BJ (cell line): ENCODE measurements around the gene PEA15. TPM values are rescaled to one million over a fixed set of nuclear protein-coding genes. Genes with fewer than 3 reads are reported as not detected.

ENCODE experiments used
- CTCF ChIA-PET: fragments of 350-600 bp; formaldehyde crosslinking; extraction: SDS; loops from one replicate; lab custom pipeline; 2021; ENCODE audit warnings: antibody characterized with exemption, inconsistent platforms; lab: Yijun Ruan, JAX
- POLR2A ChIA-PET: fragments of 300-600 bp; sonication (Branson Sonifier 250); formaldehyde crosslinking; extraction: SDS; loops from one replicate; lab custom pipeline; 2021; ENCODE audit warnings: antibody characterized with exemption; lab: Charles Lee
- DNase-seq: peaks from one replicate; pipeline ENCODE4 v3.0.0-alpha.2; 2011; ENCODE audit warnings: low read depth
- H3K27me3 ChIP-seq: 2 replicates; pipeline ENCODE4 v1.6.0; 2011; ENCODE audit warnings: low read length; ENCODE audit not compliant: control insufficient read depth, insufficient read depth
- H3K36me3 ChIP-seq: 2 replicates; pipeline ENCODE4 v1.5.1; 2011; ENCODE audit warnings: low read length; ENCODE audit not compliant: control insufficient read depth, insufficient read depth
- H3K4me3 ChIP-seq: 2 replicates; pipeline ENCODE4 v1.5.1; 2011; ENCODE audit warnings: low read depth, mild to moderate bottlenecking, control low read depth, low read length
- polyA plus RNA-seq: library from polyadenylated mRNA; depleted of rRNA; stranded (reverse); fragments of >200 nt; gene quantifications from 2 replicates; pipeline ENCODE4 v1.2.3, GENCODE V29; 2011
- TF ChIP-seq, protein P1 (sequence below): IDR thresholded peaks from 2 replicates; pipeline ENCODE4 v1.5.1; 2011; ENCODE audit warnings: low read depth, mild to moderate bottlenecking, control low read depth, inconsistent platforms, low read length, moderate library complexity; ENCODE audit not compliant: insufficient read depth

Gene PEA15
- polyA plus RNA-seq, 1 experiment: 1,035 TPM

DNA sequence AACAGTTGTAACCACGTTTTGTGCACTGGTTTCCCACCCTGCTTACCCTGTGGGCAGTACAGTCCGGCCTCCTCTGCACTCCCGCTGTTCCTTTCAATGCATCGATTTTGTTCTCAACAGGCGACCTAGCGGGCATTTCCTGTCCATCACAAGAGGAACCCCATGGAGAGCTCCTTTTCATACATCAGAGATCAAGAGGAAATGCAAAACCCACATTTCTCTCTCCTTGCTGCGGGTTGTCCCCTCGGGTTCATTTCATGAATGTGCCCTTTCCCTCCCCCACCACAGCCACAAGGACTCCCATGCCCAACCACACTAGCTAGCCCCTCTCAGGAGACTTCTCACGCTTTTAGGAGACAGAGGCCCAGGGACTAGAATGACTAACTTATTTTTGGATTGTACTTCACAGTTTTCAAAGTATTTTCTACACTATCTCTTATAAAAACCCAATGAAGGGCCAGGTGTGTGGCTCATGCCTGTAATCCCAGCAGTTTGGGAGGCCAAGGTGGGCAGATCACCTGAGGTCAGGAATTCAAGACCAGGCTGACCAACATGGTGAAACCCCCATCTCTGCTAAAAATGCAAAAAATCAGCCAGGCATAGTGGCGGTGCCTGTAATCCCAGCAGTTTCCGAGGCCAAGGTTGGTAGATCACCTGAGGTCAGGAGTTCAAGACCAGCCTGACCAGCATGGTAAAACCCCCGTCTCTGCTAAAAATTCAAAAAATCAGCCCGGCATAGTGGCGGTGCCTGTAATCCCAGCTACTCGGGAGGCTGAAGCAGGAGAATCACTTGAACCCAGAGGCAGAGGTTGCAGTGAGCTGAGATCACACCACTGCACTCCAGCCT is 35.4 kb upstream of the PEA15 start:
- H3K27me3 ChIP-seq: peaks cover 3% of the 10 kb centered on the region; the same call in 1 of the 2 replicates
- CTCF ChIA-PET: interaction anchor here (0.6 to 3.5 kb wide), 8 partner anchors 23 to 84 kb away, joined by 3 to 13 read pairs (median 6); no protein-coding TSS in a partner anchor
- POLR2A ChIA-PET: no interaction called here
- no peak overlapping the region for H3K4me3 ChIP-seq
- no peak for DNase-seq
- H3K36me3 ChIP-seq: no peaks in the 10 kb centered on the region
- TF ChIP-seq, protein P1, sequence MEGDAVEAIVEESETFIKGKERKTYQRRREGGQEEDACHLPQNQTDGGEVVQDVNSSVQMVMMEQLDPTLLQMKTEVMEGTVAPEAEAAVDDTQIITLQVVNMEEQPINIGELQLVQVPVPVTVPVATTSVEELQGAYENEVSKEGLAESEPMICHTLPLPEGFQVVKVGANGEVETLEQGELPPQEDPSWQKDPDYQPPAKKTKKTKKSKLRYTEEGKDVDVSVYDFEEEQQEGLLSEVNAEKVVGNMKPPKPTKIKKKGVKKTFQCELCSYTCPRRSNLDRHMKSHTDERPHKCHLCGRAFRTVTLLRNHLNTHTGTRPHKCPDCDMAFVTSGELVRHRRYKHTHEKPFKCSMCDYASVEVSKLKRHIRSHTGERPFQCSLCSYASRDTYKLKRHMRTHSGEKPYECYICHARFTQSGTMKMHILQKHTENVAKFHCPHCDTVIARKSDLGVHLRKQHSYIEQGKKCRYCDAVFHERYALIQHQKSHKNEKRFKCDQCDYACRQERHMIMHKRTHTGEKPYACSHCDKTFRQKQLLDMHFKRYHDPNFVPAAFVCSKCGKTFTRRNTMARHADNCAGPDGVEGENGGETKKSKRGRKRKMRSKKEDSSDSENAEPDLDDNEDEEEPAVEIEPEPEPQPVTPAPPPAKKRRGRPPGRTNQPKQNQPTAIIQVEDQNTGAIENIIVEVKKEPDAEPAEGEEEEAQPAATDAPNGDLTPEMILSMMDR: no peak

DNA sequence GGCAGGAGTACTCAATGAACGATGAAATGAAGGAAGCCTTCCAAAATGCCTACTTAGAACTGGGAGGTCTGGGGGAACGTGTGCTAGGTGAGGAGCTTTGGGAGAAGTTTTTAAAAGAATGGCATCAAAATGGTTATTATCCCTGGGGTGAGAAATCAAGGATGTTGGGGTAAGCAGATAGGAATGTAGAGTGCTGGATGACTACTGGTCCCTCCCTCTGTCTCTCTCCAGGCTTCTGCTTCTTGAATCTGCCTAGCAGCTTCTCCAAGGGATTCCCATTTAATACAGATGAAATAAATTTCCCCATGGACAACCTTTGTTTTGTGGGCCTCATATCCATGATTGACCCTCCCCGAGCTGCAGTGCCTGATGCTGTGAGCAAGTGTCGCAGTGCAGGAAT is 33.8 kb upstream of the PEA15 start:
- CTCF ChIA-PET: interaction anchor here (1.0 to 2.1 kb wide), 7 partner anchors 9 to 86 kb away, joined by 3 to 8 read pairs (median 5); no protein-coding TSS in a partner anchor
- POLR2A ChIA-PET: no interaction called here
- no peak for DNase-seq
- TF ChIP-seq, protein P1: no peak
- H3K27me3 ChIP-seq: peaks cover 4% of the 10 kb centered on the region
- H3K36me3 ChIP-seq: no peaks in the 10 kb centered on the region
- no peak overlapping the region for H3K4me3 ChIP-seq

DNA sequence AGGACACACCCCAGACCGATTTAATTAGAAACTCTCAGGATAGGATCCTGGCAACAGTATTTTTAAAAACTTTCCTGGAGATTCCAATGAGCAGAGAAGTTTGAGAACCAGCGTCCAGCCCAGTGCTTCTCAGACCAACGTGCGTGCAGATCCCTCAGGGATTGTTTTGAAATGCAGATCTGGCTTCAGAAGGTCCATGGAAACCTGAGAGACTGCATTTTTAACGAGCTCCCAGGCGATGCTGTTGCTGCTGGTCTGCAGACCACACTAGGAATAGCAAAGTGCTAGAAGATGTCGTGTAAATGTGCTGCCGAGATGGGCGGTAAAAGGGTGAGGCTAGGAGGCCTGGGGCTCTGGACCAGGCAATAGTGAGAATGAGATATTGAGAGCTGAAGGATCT is 33.2 kb upstream of the PEA15 start:
- no peaks in the 10 kb centered on the region for H3K36me3 ChIP-seq
- DNase-seq: no peak
- no peak overlapping the region for H3K4me3 ChIP-seq
- POLR2A ChIA-PET: no interaction called here
- CTCF ChIA-PET: interaction anchor here (1.2 to 2.1 kb wide), 4 partner anchors 9 to 80 kb away, joined by 3 to 8 read pairs (median 6); no protein-coding TSS in a partner anchor
- H3K27me3 ChIP-seq: peaks cover 4% of the 10 kb centered on the region
- TF ChIP-seq, protein P1: no peak

DNA sequence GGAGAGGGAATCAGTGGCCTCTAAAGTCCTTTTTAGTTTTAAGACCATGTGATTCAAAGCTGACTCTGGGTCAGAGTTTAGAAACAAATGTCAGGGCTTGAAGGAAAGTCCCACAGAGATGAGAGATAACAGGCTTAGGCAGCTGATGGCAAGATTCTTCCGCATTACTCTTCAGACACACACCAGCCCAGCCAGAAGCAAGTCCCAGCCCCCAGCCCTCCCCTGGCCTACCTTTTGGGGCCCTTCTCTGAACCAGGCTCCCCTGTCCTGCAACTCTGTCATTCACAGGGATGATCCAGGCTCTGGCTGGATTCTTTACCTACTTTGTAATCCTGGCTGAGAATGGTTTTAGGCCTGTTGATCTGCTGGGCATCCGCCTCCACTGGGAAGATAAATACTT is 28.0 kb upstream of the PEA15 start:
- TF ChIP-seq, protein P1: no peak
- POLR2A ChIA-PET: no interaction called here
- no peak overlapping the region for H3K4me3 ChIP-seq
- H3K27me3 ChIP-seq: peaks cover 4% of the 10 kb centered on the region
- H3K36me3 ChIP-seq: no peaks in the 10 kb centered on the region
- DNase-seq: no peak
- CTCF ChIA-PET: interaction anchor here (1.3 to 1.6 kb wide), 2 partner anchors 16 to 90 kb away, joined by 4 read pairs; no protein-coding TSS in a partner anchor

DNA sequence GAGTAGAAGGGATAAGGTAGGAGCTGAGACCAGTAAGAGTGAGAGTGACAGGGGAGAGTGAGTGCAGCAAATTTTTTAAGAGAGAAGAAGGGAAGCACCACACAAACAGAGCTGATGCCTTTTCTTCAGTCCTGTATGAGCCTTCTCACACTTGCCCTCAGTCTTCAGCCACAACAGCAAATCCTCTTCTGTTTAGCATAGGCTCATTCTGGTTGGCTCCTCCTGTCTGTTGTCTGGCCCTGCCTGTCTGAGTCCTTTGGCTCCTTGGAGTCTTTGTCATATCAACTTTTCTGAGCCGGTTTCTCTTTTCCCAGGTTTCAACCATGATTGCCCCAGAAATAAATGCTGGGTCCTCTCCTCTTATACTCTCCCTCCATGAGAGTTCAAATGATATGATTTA is 27.5 kb upstream of the PEA15 start:
- TF ChIP-seq, protein P1: no peak
- no peaks in the 10 kb centered on the region for H3K36me3 ChIP-seq
- H3K27me3 ChIP-seq: peaks cover 4% of the 10 kb centered on the region
- H3K4me3 ChIP-seq: no peak overlapping the region
- POLR2A ChIA-PET: no interaction called here
- CTCF ChIA-PET: no interaction called here
- no peak for DNase-seq
